Thyroid gland (tissue), 4 donors: ENCODE measurements around the gene METAP2. TPM values are rescaled to one million over a fixed set of nuclear protein-coding genes. Genes with fewer than 3 reads are reported as not detected.

Experiments
- DNase-seq, 2 donors: peaks; one replicate each; pipeline ENCODE4 v3.0.0-alpha.2; 2019
- H3K27ac ChIP-seq, 3 donors: fragments of 200-600 bp; sonication (generic); 1 replicate in 2 of 3; 2 replicates in 1 of 3; pipeline ENCODE4 v1.5.1; 2016 to 2019; ENCODE audit warnings: mild to moderate bottlenecking in 1 of 3, moderate library complexity in 1 of 3
- H3K27me3 ChIP-seq: fragments of 200-600 bp; sonication (generic); one replicate; pipeline ENCODE4 v1.5.1; 2019
- H3K36me3 ChIP-seq, 2 donors: fragments of 200-600 bp; sonication (generic); one replicate each; pipeline ENCODE4 v1.5.1; 2016 to 2019
- H3K4me1 ChIP-seq, 2 donors: fragments of 200-600 bp; sonication (generic); one replicate each; pipeline ENCODE4 v1.5.1; 2017 to 2019
- H3K4me3 ChIP-seq, 3 donors: fragments of 200-600 bp; sonication (generic); replicated peaks in 1 of 3; 1 replicate in 2 of 3; 2 replicates in 1 of 3; pipeline ENCODE4 v1.5.1; 2016; ENCODE audit warnings: mild to moderate bottlenecking in 1 of 3
- H3K9me3 ChIP-seq: fragments of 200-600 bp; sonication (generic); one replicate; pipeline ENCODE4 v1.5.1; 2017
- POLR2A ChIP-seq, 2 donors: fragments of 450-650 bp; IDR thresholded peaks; one replicate each; pipeline ENCODE4 v1.6.1; 2017; ENCODE audit warnings: antibody characterized with exemption in 2 of 2, mild to moderate bottlenecking in 2 of 2, moderate library complexity in 1 of 2
- WGBS, 2 donors: methylation state at CpG; one replicate each; pipeline ENCODE4 v1.1.5; 2017; 5-methylcytosine and 5-hydroxymethylcytosine counted together
- intact Hi-C: fragments of 100-400 bp; cut with DNase I; formaldehyde crosslinking; loops from one replicate; pipeline ENCODE4 v1.15.1; 2023
- total RNA-seq, 4 donors: library from RNA; depleted of rRNA; stranded (reverse); fragments of >200 nt; gene quantifications; one replicate each; pipeline ENCODE4 v1.2.3, GENCODE V29; 2016
- TF ChIP-seq, protein P1 (sequence below), 6 experiments: fragments of 200-600 bp in 3 of 6; fragments of 450-650 bp in 3 of 6; sonication (generic) in 3 of 6; IDR thresholded peaks; one replicate each; pipeline ENCODE4 v1.5.1; 2016 to 2019; ENCODE audit warnings: antibody characterized with exemption in 6 of 6, mild to moderate bottlenecking in 2 of 6, inconsistent platforms in 1 of 6, moderate library complexity in 1 of 6

Gene METAP2
- total RNA-seq, 4 donors from 2014 or later: 46.1 to 64.9 (median 54.9) TPM

- H3K36me3 ChIP-seq: peaks cover 8 to 9% of the 10 kb centered on the region in 2 donors
- intact Hi-C loops: no loop called here
Measured at GRCh38 chr12:95487024-95487423, 13.1 kb downstream of the METAP2 start.

GRCh38 chr12:95492462-95492861 lies 18.5 kb downstream of the METAP2 start:
- DNase-seq: no peak
- TF ChIP-seq, protein P1, sequence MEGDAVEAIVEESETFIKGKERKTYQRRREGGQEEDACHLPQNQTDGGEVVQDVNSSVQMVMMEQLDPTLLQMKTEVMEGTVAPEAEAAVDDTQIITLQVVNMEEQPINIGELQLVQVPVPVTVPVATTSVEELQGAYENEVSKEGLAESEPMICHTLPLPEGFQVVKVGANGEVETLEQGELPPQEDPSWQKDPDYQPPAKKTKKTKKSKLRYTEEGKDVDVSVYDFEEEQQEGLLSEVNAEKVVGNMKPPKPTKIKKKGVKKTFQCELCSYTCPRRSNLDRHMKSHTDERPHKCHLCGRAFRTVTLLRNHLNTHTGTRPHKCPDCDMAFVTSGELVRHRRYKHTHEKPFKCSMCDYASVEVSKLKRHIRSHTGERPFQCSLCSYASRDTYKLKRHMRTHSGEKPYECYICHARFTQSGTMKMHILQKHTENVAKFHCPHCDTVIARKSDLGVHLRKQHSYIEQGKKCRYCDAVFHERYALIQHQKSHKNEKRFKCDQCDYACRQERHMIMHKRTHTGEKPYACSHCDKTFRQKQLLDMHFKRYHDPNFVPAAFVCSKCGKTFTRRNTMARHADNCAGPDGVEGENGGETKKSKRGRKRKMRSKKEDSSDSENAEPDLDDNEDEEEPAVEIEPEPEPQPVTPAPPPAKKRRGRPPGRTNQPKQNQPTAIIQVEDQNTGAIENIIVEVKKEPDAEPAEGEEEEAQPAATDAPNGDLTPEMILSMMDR (IDR thresholded peaks at IDR 0.05): no peak
- TF ChIP-seq POLR2A (IDR thresholded peaks at IDR 0.05): no peak
- intact Hi-C loops: no loop called here
- WGBS, 2 donors: 93 to 99% methylated on average over 2 of the region's 2 CpGs
- no peaks in the 10 kb centered on the region for H3K27me3 ChIP-seq
- peaks cover 19 to 26% of the 10 kb centered on the region in 2 donors for H3K36me3 ChIP-seq
- no peak overlapping the region for H3K4me3 ChIP-seq
- H3K4me1 ChIP-seq: no peaks in the 10 kb centered on the region
- H3K27ac ChIP-seq: no peak overlapping the region
- no peaks in the 10 kb centered on the region for H3K9me3 ChIP-seq

More at GRCh38 chr12:95487024-95487423, 13.1 kb downstream of the METAP2 start:
- Histone ChIP-seq H3K27me3 (no peaks in the 10 kb centered on the region), H3K27ac (no peak overlapping the region), H3K4me3 (no peak overlapping the region), H3K9me3 (no peaks in the 10 kb centered on the region), H3K4me1 (no peaks in the 10 kb centered on the region)
- TF ChIP-seq, protein P1 (IDR thresholded peaks at IDR 0.05): no peak
- TF ChIP-seq POLR2A (IDR thresholded peaks at IDR 0.05): no peak
- no peak for DNase-seq
- WGBS, 2 donors: 81 to 89% methylated on average over 2 of the region's 2 CpGs

- intact Hi-C loops: no loop called here
- Histone ChIP-seq H3K9me3 (no peaks in the 10 kb centered on the region), H3K27me3 (no peaks in the 10 kb centered on the region), H3K4me1 (no peaks in the 10 kb centered on the region), H3K27ac (no peak overlapping the region), H3K36me3 (peaks cover 26 to 34% of the 10 kb centered on the region in 2 donors), H3K4me3 (no peak overlapping the region)
- 96 to 98% methylated on average over 2 of the region's 2 CpGs for WGBS, 2 donors
- TF ChIP-seq, protein P1 (IDR thresholded peaks at IDR 0.05): no peak
- DNase-seq: no peak
Measured at GRCh38 chr12:95494888-95495287, 20.9 kb downstream of the METAP2 start.

DNA sequence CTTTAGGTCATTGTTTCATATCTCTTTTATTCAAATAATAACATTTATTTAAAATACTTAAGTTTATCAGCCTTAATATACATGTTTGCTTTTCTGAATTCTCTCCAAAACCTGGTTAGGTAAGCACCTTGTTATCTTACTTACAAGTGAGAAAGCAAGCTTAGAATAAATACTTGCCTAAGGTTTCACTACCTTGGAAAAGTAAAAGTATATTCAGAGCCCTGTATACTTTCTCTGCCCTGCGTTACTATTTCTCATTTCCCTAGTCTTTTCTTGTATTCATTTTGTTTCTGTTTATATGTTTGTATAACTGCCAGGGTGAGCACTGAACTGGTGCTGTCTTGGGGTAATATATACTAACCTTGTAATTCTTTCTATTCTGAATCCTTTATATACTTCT lies 21.5 kb downstream of the METAP2 start:
- 93 to 98% methylated on average over 1 of the region's 1 CpG for WGBS, 2 donors
- H3K27ac ChIP-seq: no peak overlapping the region
- H3K27me3 ChIP-seq: no peaks in the 10 kb centered on the region
- TF ChIP-seq, protein P1 (IDR thresholded peaks at IDR 0.05): no peak
- no peak for TF ChIP-seq POLR2A (IDR thresholded peaks at IDR 0.05)
- DNase-seq: no peak
- H3K36me3 ChIP-seq: peaks cover 26 to 34% of the 10 kb centered on the region in 2 donors
- no peaks in the 10 kb centered on the region for H3K9me3 ChIP-seq
- intact Hi-C loops: no loop called here
- H3K4me1 ChIP-seq: no peaks in the 10 kb centered on the region
- no peak overlapping the region for H3K4me3 ChIP-seq

DNA sequence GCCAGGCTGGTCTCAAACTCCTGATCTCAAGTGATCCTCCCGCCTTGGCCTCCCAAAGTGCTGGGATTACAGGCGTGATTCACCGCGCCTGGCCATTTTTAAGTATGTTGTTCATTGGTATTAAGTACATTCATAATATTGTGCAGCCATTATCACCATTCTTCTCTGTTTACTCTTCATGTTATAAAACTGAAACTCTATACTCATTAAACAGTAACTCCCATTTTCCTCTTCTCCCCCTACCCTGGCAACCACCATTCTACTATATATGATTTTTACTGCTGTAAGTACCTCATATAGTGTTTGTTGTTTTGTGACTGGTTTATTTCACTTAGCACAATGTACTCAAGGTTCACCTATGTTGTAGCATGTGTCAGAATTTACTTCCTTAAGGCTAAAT lies 23.1 kb downstream of the METAP2 start:
- WGBS, 2 donors: 99 to 100% methylated on average over 4 of the region's 4 CpGs
- H3K27ac ChIP-seq: no peak overlapping the region
- H3K27me3 ChIP-seq: no peaks in the 10 kb centered on the region
- no peak for DNase-seq
- peaks cover 26 to 34% of the 10 kb centered on the region in 2 donors for H3K36me3 ChIP-seq
- H3K4me3 ChIP-seq: no peak overlapping the region
- intact Hi-C loops: no loop called here
- H3K4me1 ChIP-seq: no peaks in the 10 kb centered on the region
- TF ChIP-seq POLR2A (IDR thresholded peaks at IDR 0.05): no peak
- TF ChIP-seq, protein P1 (IDR thresholded peaks at IDR 0.05): no peak
- H3K9me3 ChIP-seq: no peaks in the 10 kb centered on the region
